Spinal cord (tissue), 10 donors: ENCODE results near the gene ST7. TPM values are rescaled to one million over a fixed set of nuclear protein-coding genes. Genes with fewer than 3 reads are reported as not detected.

Experiments used
- DNase-seq, 6 donors: peaks; one replicate each; pipeline versions ENCODE4 v3.0.0 to v3.0.0-alpha.2; 2013 to 2015; ENCODE audit warnings: low spot score in 6 of 6, low read depth in 4 of 6
- H3K27ac ChIP-seq: one replicate; pipeline ENCODE4 v1.5.1; 2013; ENCODE audit warnings: low read depth, low read length, control low read depth
- H3K27me3 ChIP-seq: one replicate; pipeline ENCODE4 v1.6.1; 2013; ENCODE audit warnings: low read length; ENCODE audit not compliant: control insufficient read depth, insufficient read depth
- H3K36me3 ChIP-seq: one replicate; pipeline ENCODE4 v1.6.1; 2013; ENCODE audit warnings: low read length; ENCODE audit not compliant: control insufficient read depth, insufficient read depth
- H3K4me1 ChIP-seq: one replicate; pipeline ENCODE4 v1.6.1; 2013; ENCODE audit warnings: low read length; ENCODE audit not compliant: control insufficient read depth, insufficient read depth
- H3K4me3 ChIP-seq: one replicate; pipeline ENCODE4 v1.5.1; 2013; ENCODE audit warnings: low read depth, low read length, control low read depth
- H3K9me3 ChIP-seq: one replicate; pipeline ENCODE4 v1.6.1; 2013; ENCODE audit warnings: low read length; ENCODE audit not compliant: control insufficient read depth, insufficient read depth
- WGBS: methylation state at CpG from one replicate; pipeline ENCODE4 v1.1.5; 2013; ENCODE audit warnings: missing lambda C conversion rate; ENCODE audit not compliant: insufficient coverage; 5-methylcytosine and 5-hydroxymethylcytosine counted together
- polyA plus RNA-seq, 2 donors: library from polyadenylated mRNA; unstranded; fragments of 120-200 nt; gene quantifications; one replicate each; pipeline ENCODE4 v1.2.1, GENCODE V29; 2013; ENCODE audit not compliant: insufficient read length in 2 of 2
- total RNA-seq, 2 donors: library from RNA; depleted of rRNA in 1 of 2; stranded (reverse); fragments of 120-200 nt in 1 of 2; fragments of >200 nt in 1 of 2; gene quantifications; one replicate each; pipeline versions ENCODE4 v1.2.3 to v1.2.4, GENCODE V29; 2013 to 2014
- donor health status: healthy.

The ST7 gene
- total and polyA plus RNA-seq, 4 donors, result 27.0 to 35.7 (median 31.8) TPM

DNA sequence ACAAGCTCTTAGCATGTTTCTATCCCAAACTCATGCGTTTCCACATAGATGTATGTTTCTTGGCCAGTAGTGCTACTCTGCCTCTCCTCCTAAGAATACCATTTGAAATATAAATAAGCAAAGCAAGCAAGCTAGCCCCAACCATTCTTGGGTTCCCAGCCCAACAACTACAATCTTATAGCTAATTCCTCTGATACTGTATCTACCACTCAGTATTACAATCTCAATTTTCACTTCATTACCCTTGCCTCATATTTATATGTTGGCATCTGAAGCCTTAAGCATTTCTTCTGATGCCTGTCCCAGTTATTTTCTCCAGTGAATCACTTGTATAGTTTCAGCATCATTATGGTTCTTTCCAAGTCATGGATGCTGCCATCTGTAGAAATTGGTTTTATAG, 181.1 kb downstream of the ST7 start:
- H3K27ac ChIP-seq, result no peak overlapping the region
- 100% methylated on average over 1 of the region's 1 CpG for WGBS
- H3K27me3 ChIP-seq, result no peaks in the 10 kb centered on the region
- no peak for DNase-seq
- no peaks in the 10 kb centered on the region for H3K36me3 ChIP-seq
- no peaks in the 10 kb centered on the region for H3K9me3 ChIP-seq
- no peaks in the 10 kb centered on the region for H3K4me1 ChIP-seq
- H3K4me3 ChIP-seq, result no peak overlapping the region

DNA sequence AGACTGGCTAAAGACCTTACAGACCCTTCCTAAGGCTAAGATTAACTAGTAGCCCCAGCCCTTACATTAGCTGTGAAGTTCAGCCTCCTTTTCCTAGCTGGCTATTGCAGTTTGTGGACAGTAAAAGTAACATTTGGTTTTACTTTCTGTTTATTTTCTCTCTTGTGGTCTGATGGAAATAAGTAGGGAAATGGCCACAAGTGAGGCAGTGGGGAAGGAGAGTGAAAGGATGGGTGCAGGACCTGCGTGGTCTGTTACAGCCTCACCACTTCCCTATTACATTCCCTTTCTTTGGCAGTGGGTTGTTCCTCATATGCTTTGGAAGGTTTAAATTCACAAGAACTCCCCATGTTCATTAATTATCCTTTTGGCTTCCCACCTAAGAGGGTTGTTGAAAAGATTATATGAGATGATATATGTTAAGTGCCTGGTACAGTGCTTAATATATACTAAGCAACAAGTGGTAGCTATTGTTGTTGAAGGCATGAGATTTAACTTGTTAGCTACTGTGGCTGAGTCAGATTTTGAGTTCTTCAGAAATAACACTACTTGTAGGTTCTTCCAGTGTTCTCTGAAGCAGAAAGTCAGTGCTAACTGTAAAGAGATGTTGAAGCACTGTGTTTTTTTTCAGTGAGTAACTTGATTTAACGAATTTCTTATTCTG, 181.7 kb downstream of the ST7 start:
- no peaks in the 10 kb centered on the region for H3K36me3 ChIP-seq
- no peaks in the 10 kb centered on the region for H3K9me3 ChIP-seq
- no peaks in the 10 kb centered on the region for H3K27me3 ChIP-seq
- WGBS, result no CpG with 5 or more reads among the region's 2 CpGs
- DNase-seq, result no peak
- H3K4me1 ChIP-seq, result no peaks in the 10 kb centered on the region
- H3K27ac ChIP-seq, result no peak overlapping the region
- H3K4me3 ChIP-seq, result no peak overlapping the region

DNA sequence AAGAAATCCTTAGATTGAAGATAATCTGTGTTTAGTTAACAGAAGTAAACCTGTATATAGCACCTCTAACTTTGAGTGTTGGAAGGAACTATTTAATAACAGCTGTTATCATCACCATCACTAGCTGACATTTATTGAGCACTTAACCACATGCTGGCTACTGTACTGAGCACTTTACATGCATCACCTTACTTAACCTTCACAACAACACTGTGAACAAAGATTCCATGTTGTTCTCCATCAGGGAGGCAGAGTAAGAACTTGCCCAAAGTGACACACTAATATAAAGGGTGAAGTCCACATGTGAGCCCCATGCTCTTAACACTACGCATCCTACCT, 182.2 kb downstream of the ST7 start:
- H3K27me3 ChIP-seq, result no peaks in the 10 kb centered on the region
- no peaks in the 10 kb centered on the region for H3K9me3 ChIP-seq
- H3K27ac ChIP-seq, result no peak overlapping the region
- 100% methylated on average over 1 of the region's 1 CpG for WGBS
- DNase-seq, result no peak
- no peaks in the 10 kb centered on the region for H3K36me3 ChIP-seq
- no peak overlapping the region for H3K4me3 ChIP-seq
- no peaks in the 10 kb centered on the region for H3K4me1 ChIP-seq

DNA sequence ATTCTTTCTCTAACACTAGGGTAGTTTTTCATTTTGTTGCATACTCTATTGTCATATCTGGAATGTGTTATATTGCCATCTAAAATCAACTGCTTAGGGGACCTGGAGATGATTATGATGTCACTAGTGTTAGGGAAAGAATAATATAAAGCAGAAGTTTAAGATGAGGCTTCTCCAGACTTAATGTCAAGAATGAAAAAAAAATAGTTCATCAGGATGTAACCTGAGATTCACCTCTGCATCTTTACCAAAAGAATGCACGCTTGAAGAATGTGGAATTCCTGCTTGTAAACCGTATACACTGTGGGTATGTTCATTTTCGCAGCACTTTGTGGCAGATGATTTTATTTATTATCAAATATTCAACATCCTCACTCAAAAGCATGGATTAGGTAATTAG, 184.6 kb downstream of the ST7 start:
- no CpG with 5 or more reads among the region's 3 CpGs for WGBS
- DNase-seq, result no peak
- Histone ChIP-seq H3K4me1 (no peaks in the 10 kb centered on the region), H3K27me3 (no peaks in the 10 kb centered on the region), H3K36me3 (peaks cover 6% of the 10 kb centered on the region), H3K4me3 (no peak overlapping the region), H3K9me3 (no peaks in the 10 kb centered on the region), H3K27ac (no peak overlapping the region)

- Histone ChIP-seq H3K4me3 (no peak overlapping the region), H3K9me3 (no peaks in the 10 kb centered on the region), H3K27ac (no peak overlapping the region), H3K4me1 (no peaks in the 10 kb centered on the region), H3K36me3 (peaks cover 6% of the 10 kb centered on the region), H3K27me3 (no peaks in the 10 kb centered on the region)
- 93% methylated on average over 2 of the region's 3 CpGs for WGBS
- DNase-seq, result no peak
Observed at GRCh38 chr7:117138495-117138894, 185.2 kb downstream of the ST7 start.

GRCh38 chr7:117138981-117139380, 185.7 kb downstream of the ST7 start:
- no CpG with 5 or more reads among the region's 1 CpG for WGBS
- Histone ChIP-seq H3K27me3 (no peaks in the 10 kb centered on the region), H3K27ac (no peak overlapping the region), H3K4me1 (no peaks in the 10 kb centered on the region), H3K36me3 (peaks cover 6% of the 10 kb centered on the region), H3K9me3 (no peaks in the 10 kb centered on the region), H3K4me3 (no peak overlapping the region)
- no peak for DNase-seq

DNA sequence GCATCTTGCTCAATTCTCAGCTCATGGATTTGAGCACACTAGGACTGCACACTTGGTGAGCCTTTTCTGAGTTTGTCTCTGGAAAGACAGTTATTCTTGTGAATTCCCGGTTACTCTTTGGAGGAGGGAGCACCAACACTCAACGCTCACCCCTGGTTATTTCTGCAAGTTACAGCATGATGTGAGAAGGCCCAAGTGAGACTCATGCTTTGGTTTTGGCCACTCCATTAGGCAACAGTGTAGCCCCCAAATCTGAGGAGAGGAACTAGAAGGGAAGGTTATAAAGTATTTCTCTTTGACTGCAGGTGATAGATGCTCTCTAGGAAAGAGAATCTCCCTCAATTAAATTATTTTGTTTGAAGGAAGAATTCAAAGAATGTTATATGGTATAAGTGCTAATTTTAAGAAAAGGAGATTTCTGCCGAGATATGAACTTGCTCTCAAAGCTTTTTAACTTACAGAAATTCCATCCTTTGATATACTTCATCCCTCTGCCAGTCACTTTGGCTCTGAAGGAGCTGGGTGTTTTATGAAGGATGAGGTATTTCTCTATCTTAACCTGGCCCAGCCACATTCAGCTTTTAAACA, 186.2 kb downstream of the ST7 start:
- Histone ChIP-seq H3K36me3 (peaks cover 6% of the 10 kb centered on the region), H3K27me3 (no peaks in the 10 kb centered on the region)
- WGBS, result 71% methylated on average over 1 of the region's 3 CpGs

GRCh38 chr7:117140921-117141320, 187.6 kb downstream of the ST7 start:
- Histone ChIP-seq H3K9me3 (no peaks in the 10 kb centered on the region), H3K36me3 (peaks cover 6% of the 10 kb centered on the region), H3K4me1 (no peaks in the 10 kb centered on the region), H3K27me3 (no peaks in the 10 kb centered on the region), H3K4me3 (no peak overlapping the region), H3K27ac (no peak overlapping the region)
- DNase-seq, result no peak
- WGBS, result 80% methylated on average over 1 of the region's 3 CpGs

More for the DNA sequence above, 186.2 kb downstream of the ST7 start:
- H3K4me3 ChIP-seq, result no peak overlapping the region
- no peaks in the 10 kb centered on the region for H3K4me1 ChIP-seq
- H3K27ac ChIP-seq, result no peak overlapping the region
- no peak for DNase-seq
- no peaks in the 10 kb centered on the region for H3K9me3 ChIP-seq

GRCh38 chr7:117143066-117143465, 189.8 kb downstream of the ST7 start:
- Histone ChIP-seq H3K4me1 (no peaks in the 10 kb centered on the region), H3K27me3 (no peaks in the 10 kb centered on the region), H3K9me3 (no peaks in the 10 kb centered on the region), H3K27ac (no peak overlapping the region), H3K36me3 (peaks cover 6% of the 10 kb centered on the region), H3K4me3 (no peak overlapping the region)
- WGBS, result 77% methylated on average over 3 of the region's 4 CpGs
- DNase-seq, result no peak

DNA sequence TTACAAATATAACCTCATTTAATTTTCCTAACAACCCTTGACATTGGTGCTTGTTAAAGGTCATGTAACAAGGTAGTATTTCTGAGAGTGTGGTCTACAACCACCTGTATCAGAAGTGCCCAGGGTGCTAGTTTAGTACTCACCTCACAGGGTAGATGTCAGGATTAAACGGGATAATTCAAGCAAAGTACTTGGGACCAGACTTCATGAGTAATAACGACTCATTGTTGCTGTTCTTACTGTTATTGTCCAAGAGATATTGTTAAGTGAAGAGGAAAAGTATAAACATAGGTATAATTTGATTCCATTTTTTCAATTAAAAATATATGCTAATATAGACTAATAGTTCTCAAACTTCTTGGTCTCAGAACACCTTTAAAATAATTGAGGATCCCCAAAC, 190.3 kb downstream of the ST7 start:
- H3K9me3 ChIP-seq, result no peaks in the 10 kb centered on the region
- no peak overlapping the region for H3K4me3 ChIP-seq
- DNase-seq, result no peak
- peaks cover 6% of the 10 kb centered on the region for H3K36me3 ChIP-seq
- no peak overlapping the region for H3K27ac ChIP-seq
- no peaks in the 10 kb centered on the region for H3K27me3 ChIP-seq
- no peaks in the 10 kb centered on the region for H3K4me1 ChIP-seq
- WGBS, result no CpG with 5 or more reads among the region's 2 CpGs
